H1 (cell line): ENCODE data around the gene AGBL4. TPM values are rescaled to one million over a fixed set of nuclear protein-coding genes. Genes with fewer than 3 reads are reported as not detected.

ENCODE experiments used
- CTCF ChIA-PET: fragments of 300-600 bp; sonication (Branson Sonifier 250); formaldehyde crosslinking; loops from one replicate; lab custom pipeline; 2021; ENCODE audit not compliant: partially characterized antibody; lab: Charles Lee
- POLR2A ChIA-PET: fragments of 300-600 bp; sonication (Branson Sonifier 250); formaldehyde crosslinking; loops from one replicate; lab custom pipeline; 2021; ENCODE audit warnings: inconsistent platforms; ENCODE audit not compliant: partially characterized antibody; lab: Charles Lee
- DNase-seq, 2 experiments: peaks; one replicate each; pipeline versions ENCODE4 v3.0.0 to v3.0.0-alpha.2; 2010 to 2022; ENCODE audit warnings: low spot score in 2 of 2, low read depth in 1 of 2, mixed read lengths in 1 of 2
- FAIRE-seq: peaks from 2 replicates; lab custom pipeline; 2011; peaks lifted over from hg19 to GRCh38; lab: Jason Lieb, UNC
- H2AFZ ChIP-seq: 2 replicates; pipeline ENCODE4 v1.8.1; 2012; ENCODE audit warnings: low read length, inconsistent platforms
- H2AK5ac ChIP-seq: 2 replicates; pipeline ENCODE4 v1.6.1; 2013; ENCODE audit warnings: low read depth, low read length
- H2BK120ac ChIP-seq: replicated peaks from 2 replicates; pipeline ENCODE3; 2013; ENCODE audit warnings: low read depth, low read length, inconsistent platforms
- H2BK12ac ChIP-seq: 2 replicates; pipeline ENCODE4 v1.6.1; 2013; ENCODE audit warnings: low read depth, low read length
- H2BK15ac ChIP-seq: 2 replicates; pipeline ENCODE4 v1.6.1; 2013; ENCODE audit warnings: low read length
- H2BK20ac ChIP-seq: 2 replicates; pipeline ENCODE4 v1.6.1; 2013; ENCODE audit warnings: low read length
- H2BK5ac ChIP-seq: 2 replicates; pipeline ENCODE4 v1.6.1; 2013; ENCODE audit warnings: low read depth, low read length
- H3K14ac ChIP-seq: 2 replicates; pipeline ENCODE4 v1.6.1; 2013; ENCODE audit warnings: inconsistent platforms; ENCODE audit not compliant: insufficient read length
- H3K18ac ChIP-seq: 2 replicates; pipeline ENCODE4 v1.6.1; 2013; ENCODE audit warnings: low read length; ENCODE audit errors: extremely low read depth
- H3K23ac ChIP-seq: 2 replicates; pipeline ENCODE4 v1.6.1; 2013; ENCODE audit warnings: inconsistent platforms; ENCODE audit not compliant: insufficient read length
- H3K23me2 ChIP-seq: 2 replicates; pipeline ENCODE4 v1.6.1; 2013; ENCODE audit warnings: low read depth, low read length
- H3K27ac ChIP-seq: 2 replicates; pipeline ENCODE4 v1.6.1; 2011; ENCODE audit warnings: low read depth, low read length, inconsistent platforms
- H3K27me3 ChIP-seq, 4 experiments: replicated peaks in 1 of 4; 1 replicate in 1 of 4; 2 replicates in 3 of 4; pipeline versions ENCODE4 v1.6.1 to v1.8.1; 2011 to 2013; ENCODE audit warnings: low read length in 3 of 4, mild to moderate bottlenecking in 3 of 4, inconsistent platforms in 2 of 4, mixed read lengths in 2 of 4, moderate library complexity in 1 of 4; ENCODE audit not compliant: control insufficient read depth in 3 of 4, insufficient read depth in 3 of 4; ENCODE audit errors: extremely low read depth in 1 of 4
- H3K36me3 ChIP-seq, 4 experiments: 2 replicates each; pipeline versions ENCODE4 v1.6.1 to v1.8.1; 2011 to 2013; ENCODE audit warnings: mild to moderate bottlenecking in 4 of 4, low read length in 3 of 4, moderate library complexity in 2 of 4, control low read depth in 1 of 4, inconsistent platforms in 1 of 4; ENCODE audit not compliant: insufficient read depth in 4 of 4, control insufficient read depth in 2 of 4
- H3K4ac ChIP-seq: replicated peaks from 2 replicates; pipeline ENCODE3; 2013; ENCODE audit warnings: low read length, low read depth, mixed read lengths, inconsistent platforms; ENCODE audit not compliant: insufficient read length
- H3K4me1 ChIP-seq, 4 experiments: replicated peaks in 1 of 4; 1 replicate in 1 of 4; 2 replicates in 3 of 4; pipeline versions ENCODE4 v1.6.1 to v1.8.1; 2011 to 2013; ENCODE audit warnings: low read length in 3 of 4, inconsistent platforms in 2 of 4, mixed read lengths in 1 of 4; ENCODE audit not compliant: insufficient read depth in 4 of 4, control insufficient read depth in 3 of 4
- H3K4me2 ChIP-seq, 2 experiments: 2 replicates each; pipeline versions ENCODE4 v1.6.1 to v1.8.1; 2011 to 2013; ENCODE audit warnings: low read depth in 2 of 2, low read length in 2 of 2, control low read depth in 1 of 2, inconsistent platforms in 1 of 2, mild to moderate bottlenecking in 1 of 2; ENCODE audit not compliant: insufficient read depth in 1 of 2
- H3K4me3 ChIP-seq, 4 experiments: fragments of 200-600, 300-600 bp in 1 of 4; sonication (generic), shearing (Covaris generic), sonication (Bioruptor Twin) in 1 of 4; 2 replicates each; pipeline versions ENCODE4 v1.5.1 to v1.8.1; 2011 to 2016; ENCODE audit warnings: low read length in 4 of 4, low read depth in 3 of 4, control low read depth in 2 of 4, inconsistent platforms in 2 of 4, mild to moderate bottlenecking in 2 of 4, mixed read lengths in 1 of 4, moderate library complexity in 1 of 4; ENCODE audit not compliant: insufficient read depth in 2 of 4; ENCODE audit errors: extremely low read depth in 1 of 4
- H3K56ac ChIP-seq: replicated peaks from 2 replicates; pipeline ENCODE3; 2013; ENCODE audit warnings: low read depth, mild to moderate bottlenecking, mixed read lengths, low read length, inconsistent platforms; ENCODE audit not compliant: insufficient read length
- H3K79me1 ChIP-seq: 2 replicates; pipeline ENCODE4 v1.6.1; 2013; ENCODE audit warnings: low read depth, low read length, control low read depth
- H3K79me2 ChIP-seq, 2 experiments: 2 replicates each; pipeline versions ENCODE4 v1.6.1 to v1.8.1; 2012 to 2013; ENCODE audit warnings: low read length in 2 of 2, mild to moderate bottlenecking in 2 of 2, inconsistent platforms in 1 of 2; ENCODE audit not compliant: insufficient read depth in 2 of 2, control insufficient read depth in 1 of 2
- H3K9ac ChIP-seq, 4 experiments: replicated peaks in 1 of 4; 1 replicate in 1 of 4; 2 replicates in 3 of 4; pipeline versions ENCODE4 v1.6.1 to v1.8.1; 2011 to 2013; ENCODE audit warnings: low read depth in 3 of 4, low read length in 3 of 4, control low read depth in 2 of 4, mild to moderate bottlenecking in 2 of 4, moderate library complexity in 2 of 4, inconsistent platforms in 1 of 4; ENCODE audit errors: extremely low read depth in 1 of 4
- H3K9me3 ChIP-seq, 2 experiments: 2 replicates each; pipeline versions ENCODE4 v1.6.1 to v1.8.1; 2012 to 2013; ENCODE audit warnings: mild to moderate bottlenecking in 2 of 2, moderate library complexity in 2 of 2, control low read depth in 1 of 2, inconsistent platforms in 1 of 2, low read depth in 1 of 2, low read length in 1 of 2, mixed read lengths in 1 of 2; ENCODE audit not compliant: insufficient read depth in 2 of 2
- H4K20me1 ChIP-seq, 2 experiments: replicated peaks in 1 of 2; 2 replicates each; pipeline versions ENCODE3 to v1.8.1; 2011 to 2013; ENCODE audit warnings: inconsistent platforms in 2 of 2, low read length in 2 of 2, mild to moderate bottlenecking in 1 of 2; ENCODE audit not compliant: insufficient read depth in 2 of 2, control insufficient read depth in 1 of 2
- H4K5ac ChIP-seq: 2 replicates; pipeline ENCODE4 v1.6.1; 2013; ENCODE audit warnings: low read length, low read depth, mixed read lengths, inconsistent platforms; ENCODE audit not compliant: insufficient read length
- H4K8ac ChIP-seq: 2 replicates; pipeline ENCODE4 v1.8.0; 2013; ENCODE audit warnings: mild to moderate bottlenecking, moderate library complexity, low read length, inconsistent platforms; ENCODE audit not compliant: insufficient read depth; ENCODE audit errors: extremely low read depth
- H4K91ac ChIP-seq: replicated peaks from 2 replicates; pipeline ENCODE3; 2013; ENCODE audit warnings: low read length, mixed read lengths, inconsistent platforms; ENCODE audit not compliant: insufficient read length
- ASH2L ChIP-seq: fragments of 200-600, 300-600 bp; sonication (generic); IDR thresholded peaks from one replicate; pipeline ENCODE4 v1.7.1; 2017; ENCODE audit warnings: low read length
- CBX5 ChIP-seq: fragments of 300-800, 300-1000 bp; sonication (generic); IDR thresholded peaks from 2 replicates; pipeline ENCODE4 v1.7.1; 2016; ENCODE audit warnings: antibody characterized with exemption, low read length, low read depth
- CREB1 ChIP-seq: IDR thresholded peaks from 2 replicates; pipeline ENCODE4 v1.6.1; 2012; ENCODE audit warnings: inconsistent platforms
- GABPA ChIP-seq: IDR thresholded peaks from 2 replicates; pipeline ENCODE4 v1.6.1; 2011; ENCODE audit warnings: mild to moderate bottlenecking, low read length, moderate library complexity, borderline replicate concordance; ENCODE audit not compliant: insufficient read depth
- POU5F1 ChIP-seq: IDR thresholded peaks from 2 replicates; pipeline ENCODE4 v1.6.1; 2011; ENCODE audit warnings: low read depth, mild to moderate bottlenecking, low read length, moderate library complexity
- TEAD4 ChIP-seq: IDR thresholded peaks from 2 replicates; pipeline ENCODE4 v1.6.1; 2012; ENCODE audit warnings: low read depth, low read length, inconsistent platforms, mixed read lengths
- WGBS, 2 experiments: shearing (Covaris generic) in 1 of 2; methylation state at CpG; one replicate each; pipeline versions ENCODE4 v1.1.6 to v1.1.7; 2013 to 2015; ENCODE audit warnings: low lambda C conversion rate in 2 of 2, mixed read lengths in 2 of 2, inconsistent platforms in 1 of 2, low coverage in 1 of 2, missing lambda C conversion rate in 1 of 2; ENCODE audit not compliant: insufficient replicate concordance in 2 of 2, insufficient coverage in 1 of 2, insufficient read length in 1 of 2; ENCODE audit errors: extremely low coverage in 1 of 2, missing lambda C conversion rate in 1 of 2; 5-methylcytosine and 5-hydroxymethylcytosine counted together
- polyA plus RNA-seq, 7 experiments: library from polyadenylated mRNA; depleted of rRNA in 3 of 7; stranded (reverse) in 5 of 7; unstranded in 2 of 7; fragments of >200 nt in 5 of 7; fragments of 200-250 nt in 2 of 7; gene quantifications; 1 replicate in 5 of 7; 2 replicates in 1 of 7; 4 replicates in 1 of 7; pipeline versions ENCODE4 v1.2.1 to v1.2.3, GENCODE V29; 2011 to 2013; ENCODE audit warnings: missing spikeins in 2 of 7, mixed read lengths in 2 of 7
- total RNA-seq: library from RNA; stranded (reverse); fragmentation: NEBNext Ultra II Directional; extraction: Animal tissue kit (Norgen Biotek cat#: 25700); gene quantifications from 2 replicates; pipeline ENCODE4 v1.2.1, GENCODE V29; 2021
- TF ChIP-seq, protein P1 (sequence below): IDR thresholded peaks from 2 replicates; pipeline ENCODE4 v1.6.1; 2012; ENCODE audit warnings: low read length, inconsistent platforms

The AGBL4 gene
- total and polyA plus RNA-seq, 2 of the 8 experiments (the other 6 are each of a cell fraction or from before 2014, with no cell fraction given): 0.41 to 0.45 TPM

DNA sequence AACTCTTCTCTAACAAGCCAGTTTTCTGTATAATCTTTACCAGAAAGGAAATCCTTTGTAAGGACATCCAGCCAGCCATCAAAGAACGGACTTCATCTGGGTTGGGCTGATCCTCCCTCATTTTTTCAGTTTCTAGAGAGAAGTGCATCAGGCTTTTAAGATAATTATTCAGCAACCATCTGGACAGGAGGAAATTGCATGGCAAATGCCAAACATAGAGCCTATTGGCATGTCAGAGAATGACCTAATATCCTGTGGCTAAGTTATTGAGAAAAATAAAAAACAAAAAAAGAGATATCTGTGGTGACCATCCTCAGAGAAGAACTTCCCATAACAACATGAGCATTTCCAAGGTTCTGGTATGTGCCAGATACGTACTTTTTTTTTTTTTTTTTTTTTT lies 1172.1 kb downstream of the AGBL4 start:
- Histone ChIP-seq H2AK5ac (no peak overlapping the region), H4K5ac (no peak overlapping the region), H2BK5ac (no peak overlapping the region), H3K23me2 (no peaks in the 10 kb centered on the region), H3K4me1 (peaks cover 0 to 5% (median 0%) of the 10 kb centered on the region in 4 experiments; a peak in 1 of 7 replicates), H3K4me3 (no peak overlapping the region), H4K91ac (no peak overlapping the region), H3K36me3 (no peaks in the 10 kb centered on the region), H3K18ac (no peak overlapping the region), H3K9me3 (no peaks in the 10 kb centered on the region), H3K27me3 (no peaks in the 10 kb centered on the region), H3K79me2 (no peaks in the 10 kb centered on the region), H3K4ac (no peak overlapping the region), H3K27ac (no peak overlapping the region), H3K23ac (no peak overlapping the region), H4K20me1 (no peaks in the 10 kb centered on the region), H3K56ac (no peak overlapping the region), H2BK12ac (no peak overlapping the region), H3K79me1 (no peaks in the 10 kb centered on the region), H3K4me2 (no peak overlapping the region), H2BK20ac (no peak overlapping the region), H4K8ac (no peak overlapping the region), H2BK120ac (no peak overlapping the region), H2BK15ac (no peak overlapping the region), H3K9ac (no peak overlapping the region), H2AFZ (no peak overlapping the region), H3K14ac (no peak overlapping the region)
- FAIRE-seq (no peak), DNase-seq (no peak)
- TF ChIP-seq TEAD4: no peak
- TF ChIP-seq CBX5: no peak
- TF ChIP-seq, protein P1, sequence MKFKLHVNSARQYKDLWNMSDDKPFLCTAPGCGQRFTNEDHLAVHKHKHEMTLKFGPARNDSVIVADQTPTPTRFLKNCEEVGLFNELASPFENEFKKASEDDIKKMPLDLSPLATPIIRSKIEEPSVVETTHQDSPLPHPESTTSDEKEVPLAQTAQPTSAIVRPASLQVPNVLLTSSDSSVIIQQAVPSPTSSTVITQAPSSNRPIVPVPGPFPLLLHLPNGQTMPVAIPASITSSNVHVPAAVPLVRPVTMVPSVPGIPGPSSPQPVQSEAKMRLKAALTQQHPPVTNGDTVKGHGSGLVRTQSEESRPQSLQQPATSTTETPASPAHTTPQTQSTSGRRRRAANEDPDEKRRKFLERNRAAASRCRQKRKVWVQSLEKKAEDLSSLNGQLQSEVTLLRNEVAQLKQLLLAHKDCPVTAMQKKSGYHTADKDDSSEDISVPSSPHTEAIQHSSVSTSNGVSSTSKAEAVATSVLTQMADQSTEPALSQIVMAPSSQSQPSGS: no peak
- no peak for TF ChIP-seq CREB1
- no peak for TF ChIP-seq ASH2L
- no peak for TF ChIP-seq POU5F1
- no peak for TF ChIP-seq GABPA
- 91% methylated on average over 1 of the region's 2 CpGs; no CpG with 5 or more reads in 1 of the 2 experiments for WGBS, 2 experiments
- CTCF ChIA-PET: no interaction called here
- POLR2A ChIA-PET: no interaction called here
